Smooth muscle cell (in vitro differentiated cells): Measurements from ENCODE around the gene KCNJ4. TPM values are rescaled to one million over a fixed set of nuclear protein-coding genes. Genes with fewer than 3 reads are reported as not detected.
"Not testable (repeated sequence)": the region's sequence is repeated elsewhere in the genome, so short reads cannot be mapped to it uniquely, and the experiment has no call there.

Experiments
- DNase-seq: peaks from one replicate; lab custom pipeline; 2025; ENCODE audit not compliant: unreplicated experiment; lab: John Stamatoyannopoulos, UW
- H2AFZ ChIP-seq: fragments of 200-600 bp; sonication (generic); 2 replicates; pipeline ENCODE4 v1.6.0; 2016; ENCODE audit warnings: antibody characterized with exemption, low read depth, mild to moderate bottlenecking
- H3F3A ChIP-seq: fragments of 200-600 bp; sonication (generic); 2 replicates; pipeline ENCODE4 v1.6.0; 2017; ENCODE audit warnings: antibody characterized with exemption, low read depth
- H3K27ac ChIP-seq: fragments of 200-600 bp; sonication (generic); 2 replicates; pipeline ENCODE4 v1.5.1; 2016; ENCODE audit warnings: low read depth, mild to moderate bottlenecking
- H3K27me3 ChIP-seq: fragments of 200-600 bp; sonication (generic); 2 replicates; pipeline ENCODE4 v1.6.1; 2016; ENCODE audit warnings: low read depth, mild to moderate bottlenecking
- H3K36me3 ChIP-seq: fragments of 200-600 bp; sonication (generic); 2 replicates; pipeline ENCODE4 v1.5.1; 2016; ENCODE audit warnings: low read depth
- H3K4me1 ChIP-seq: fragments of 200-600 bp; sonication (generic); 2 replicates; pipeline ENCODE4 v1.5.1; 2016; ENCODE audit warnings: low read depth
- H3K4me2 ChIP-seq: fragments of 200-600 bp; sonication (generic); 2 replicates; pipeline ENCODE4 v1.6.0; 2016; ENCODE audit warnings: mild to moderate bottlenecking
- H3K4me3 ChIP-seq: fragments of 200-600 bp; sonication (generic); 2 replicates; pipeline ENCODE4 v1.5.1; 2016; ENCODE audit warnings: mild to moderate bottlenecking
- H3K79me2 ChIP-seq: fragments of 200-600 bp; sonication (generic); 2 replicates; pipeline ENCODE4 v1.6.0; 2016; ENCODE audit warnings: low read depth, mild to moderate bottlenecking
- H3K9ac ChIP-seq: fragments of 200-600 bp; sonication (generic); 2 replicates; pipeline ENCODE4 v1.6.0; 2016; ENCODE audit warnings: low read depth
- H3K9me3 ChIP-seq: fragments of 200-600 bp; sonication (generic); replicated peaks from 2 replicates; pipeline ENCODE4 v1.5.1; 2016; ENCODE audit warnings: low read depth
- H4K20me1 ChIP-seq: fragments of 200-600 bp; sonication (generic); 2 replicates; pipeline ENCODE4 v1.6.0; 2016; ENCODE audit warnings: low read depth
- WGBS: methylation state at CpG from one replicate; pipeline ENCODE4 v1.1.7; 2016; ENCODE audit warnings: low lambda C conversion rate; 5-methylcytosine and 5-hydroxymethylcytosine counted together
- polyA plus RNA-seq: library from polyadenylated mRNA; unstranded; fragments of >200 nt; fragmentation: Nextera tagmentation; extraction: Ambion mirVana; gene quantifications from 2 replicates; pipeline ENCODE4 v1.2.1, GENCODE V29; 2016
- total RNA-seq: library from RNA; depleted of rRNA; stranded (reverse); fragments of >200 nt; gene quantifications from 2 replicates; pipeline ENCODE4 v1.2.3, GENCODE V29; 2014
- TF ChIP-seq, protein P1 (sequence below): fragments of 200-600 bp; sonication (generic); IDR thresholded peaks from 2 replicates; pipeline ENCODE4 v1.5.1; 2017; ENCODE audit warnings: borderline replicate concordance, mild to moderate bottlenecking, antibody characterized with exemption; ENCODE audit not compliant: insufficient read depth, poor library complexity, severe bottlenecking

Gene KCNJ4
- total and polyA plus RNA-seq, 2 experiments from 2014 or later, result not detected

GRCh38 chr22:38401336-38402084 lies 53.5 kb downstream of the KCNJ4 start:
- Histone ChIP-seq H3K27me3 (no peaks in the 10 kb centered on the region), H3K4me3 (no peak overlapping the region), H4K20me1 (peaks cover 3% of the 10 kb centered on the region), H3K36me3 (no peaks in the 10 kb centered on the region), H3K9ac (no peak overlapping the region), H3K4me1 (peaks cover 8% of the 10 kb centered on the region), H3K79me2 (peaks cover 19% of the 10 kb centered on the region), H3K9me3 (no peaks in the 10 kb centered on the region), H3F3A (no peaks in the 10 kb centered on the region), H2AFZ (no peak overlapping the region), H3K27ac (no peak overlapping the region), H3K4me2 (no peak overlapping the region)
- DNase-seq, result no peak
- TF ChIP-seq, protein P1, sequence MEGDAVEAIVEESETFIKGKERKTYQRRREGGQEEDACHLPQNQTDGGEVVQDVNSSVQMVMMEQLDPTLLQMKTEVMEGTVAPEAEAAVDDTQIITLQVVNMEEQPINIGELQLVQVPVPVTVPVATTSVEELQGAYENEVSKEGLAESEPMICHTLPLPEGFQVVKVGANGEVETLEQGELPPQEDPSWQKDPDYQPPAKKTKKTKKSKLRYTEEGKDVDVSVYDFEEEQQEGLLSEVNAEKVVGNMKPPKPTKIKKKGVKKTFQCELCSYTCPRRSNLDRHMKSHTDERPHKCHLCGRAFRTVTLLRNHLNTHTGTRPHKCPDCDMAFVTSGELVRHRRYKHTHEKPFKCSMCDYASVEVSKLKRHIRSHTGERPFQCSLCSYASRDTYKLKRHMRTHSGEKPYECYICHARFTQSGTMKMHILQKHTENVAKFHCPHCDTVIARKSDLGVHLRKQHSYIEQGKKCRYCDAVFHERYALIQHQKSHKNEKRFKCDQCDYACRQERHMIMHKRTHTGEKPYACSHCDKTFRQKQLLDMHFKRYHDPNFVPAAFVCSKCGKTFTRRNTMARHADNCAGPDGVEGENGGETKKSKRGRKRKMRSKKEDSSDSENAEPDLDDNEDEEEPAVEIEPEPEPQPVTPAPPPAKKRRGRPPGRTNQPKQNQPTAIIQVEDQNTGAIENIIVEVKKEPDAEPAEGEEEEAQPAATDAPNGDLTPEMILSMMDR, result no peak
- 81% methylated on average over 9 of the region's 9 CpGs for WGBS

DNA sequence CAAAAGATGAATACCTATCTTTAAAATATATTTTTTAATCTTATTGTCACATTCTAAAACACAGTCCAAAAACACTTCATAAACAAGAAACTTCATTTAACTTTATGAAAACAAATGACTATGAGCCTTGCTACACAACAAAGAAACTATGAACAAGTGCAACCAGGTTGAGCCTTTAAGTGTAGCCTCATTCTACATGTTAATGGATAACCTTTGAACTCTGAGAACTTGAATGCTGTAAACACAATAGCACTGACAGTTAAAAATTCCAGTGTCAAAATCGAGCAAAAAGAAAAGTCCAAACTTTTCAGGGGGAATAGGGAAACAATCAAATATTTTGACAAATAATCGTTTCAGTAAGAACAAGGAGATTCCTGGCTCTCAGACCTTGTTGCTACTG lies 54.7 kb downstream of the KCNJ4 start:
- Histone ChIP-seq H3K4me1 (peaks cover 20% of the 10 kb centered on the region), H3K79me2 (peaks cover 31% of the 10 kb centered on the region), H4K20me1 (peaks cover 16% of the 10 kb centered on the region)
- H2AFZ ChIP-seq, H3F3A ChIP-seq, H3K4me2 ChIP-seq, H3K27ac ChIP-seq, H3K4me3 ChIP-seq, H3K27me3 ChIP-seq, H3K9ac ChIP-seq, H3K9me3 ChIP-seq, H3K36me3 ChIP-seq, DNase-seq: not testable (repeated sequence)
- WGBS, result 64% methylated on average over 2 of the region's 2 CpGs

DNA sequence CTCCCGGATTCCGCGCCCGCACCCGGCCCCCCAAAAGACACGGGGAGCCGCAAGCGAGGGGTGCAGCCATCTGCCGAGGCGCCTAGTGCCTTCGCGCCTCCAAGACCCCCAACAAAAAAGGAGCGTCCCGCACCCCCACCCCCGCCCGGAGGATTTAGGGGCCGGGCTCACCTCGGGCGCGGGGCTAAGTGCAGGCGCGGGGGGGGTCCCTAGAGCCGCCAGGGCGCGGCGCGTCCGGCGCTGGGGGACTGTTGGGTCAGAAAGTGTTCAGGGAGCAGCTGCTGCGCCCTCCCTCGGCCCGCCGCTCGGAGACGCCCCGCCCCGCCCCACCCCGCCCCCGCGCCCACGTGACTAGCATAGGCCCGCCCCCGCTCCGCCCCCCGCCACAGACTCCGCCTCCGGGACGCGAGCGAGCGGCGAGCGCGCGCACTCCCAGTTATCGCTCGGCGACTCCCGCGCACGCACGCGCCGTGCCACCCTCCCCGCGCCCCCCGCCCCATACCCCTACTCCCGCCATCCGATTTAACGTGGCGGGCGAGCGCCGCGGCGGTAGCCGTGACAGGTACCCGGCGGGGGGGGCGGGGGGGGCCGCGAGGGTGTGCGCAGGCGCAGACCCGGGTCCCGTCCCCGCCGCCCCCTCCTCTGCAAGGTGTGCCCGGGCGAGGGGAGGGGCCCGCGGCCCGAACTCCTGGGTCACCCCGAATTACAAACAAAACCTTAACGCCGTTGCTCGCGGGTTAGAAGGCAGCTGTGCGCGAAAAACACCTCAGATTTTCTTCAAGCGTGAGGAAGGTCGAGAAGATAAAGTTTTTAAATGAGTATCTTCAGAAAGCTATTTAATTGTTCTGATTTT lies 56.2 kb downstream of the KCNJ4 start:
- Histone ChIP-seq H3K9me3 (no peaks in the 10 kb centered on the region), H3K79me2 (peaks cover 44% of the 10 kb centered on the region), H4K20me1 (peaks cover 28% of the 10 kb centered on the region), H3K4me3 (peak overlapping the region; percentile 95), H2AFZ (peak overlapping the region; percentile 94), H3K9ac (peak overlapping the region; percentile 85), H3K27me3 (no peaks in the 10 kb centered on the region), H3K27ac (peak overlapping the region; percentile 75), H3F3A (no peaks in the 10 kb centered on the region), H3K4me1 (peaks cover 30% of the 10 kb centered on the region), H3K36me3 (no peaks in the 10 kb centered on the region), H3K4me2 (peak overlapping the region; percentile 97)
- 0% methylated on average over 20 of the region's 102 CpGs for WGBS
- DNase-seq, result peak; percentile 76
- TF ChIP-seq, protein P1, result no peak

- Histone ChIP-seq H3K27ac (peak overlapping the region; percentile 75), H3K9ac (peak overlapping the region; percentile 85), H4K20me1 (peaks cover 35% of the 10 kb centered on the region), H2AFZ (peak overlapping the region; percentile 66), H3K4me2 (peak overlapping the region; percentile 96), H3K4me3 (peak overlapping the region; percentile 95), H3K4me1 (peaks cover 33% of the 10 kb centered on the region), H3K79me2 (peaks cover 51% of the 10 kb centered on the region)
- not testable (repeated sequence) for H3F3A ChIP-seq, H3K27me3 ChIP-seq, DNase-seq, H3K9me3 ChIP-seq, H3K36me3 ChIP-seq
- 4% methylated on average over 21 of the region's 48 CpGs for WGBS
These were observed 56.8 kb downstream of the KCNJ4 start for GRCh38 chr22:38398181-38398608.
